ENCODE results near the gene RBMS2.

RBMS2 gene

GRCh38 chr12:56599041-56599440 lies 77.4 kb downstream of the RBMS2 start:
- no peak overlapping the region for H3K4me3 ChIP-seq (ENCODE audit: low read depth, low read length)
- no peak for TF ChIP-seq CTCF (IDR thresholded peaks at IDR 0.05; ENCODE audit: low read depth, low read length, missing control alignments)
- DNase-seq (ENCODE audit: low read depth): no peak

- TF ChIP-seq CTCF (IDR thresholded peaks at IDR 0.05; ENCODE audit: low read depth, low read length, missing control alignments): no peak
- DNase-seq (ENCODE audit: low read depth): no peak
- H3K4me3 ChIP-seq (ENCODE audit: low read depth, low read length): no peak overlapping the region
Measured at GRCh38 chr12:56599797-56600196, 78.2 kb downstream of the RBMS2 start.

GRCh38 chr12:56600753-56601152 lies 79.1 kb downstream of the RBMS2 start:
- no peak for TF ChIP-seq CTCF (IDR thresholded peaks at IDR 0.05; ENCODE audit: low read depth, low read length, missing control alignments)
- H3K4me3 ChIP-seq (ENCODE audit: low read depth, low read length): no peak overlapping the region
- no peak for DNase-seq (ENCODE audit: low read depth)

- DNase-seq (ENCODE audit: low read depth): no peak
- TF ChIP-seq CTCF (IDR thresholded peaks at IDR 0.05; ENCODE audit: low read depth, low read length, missing control alignments): peak; percentile 45
- H3K4me3 ChIP-seq (ENCODE audit: low read depth, low read length): no peak overlapping the region
Measured at GRCh38 chr12:56601503-56601902, 79.9 kb downstream of the RBMS2 start.

GRCh38 chr12:56602239-56602638 lies 80.6 kb downstream of the RBMS2 start:
- no peak for DNase-seq (ENCODE audit: low read depth)

GRCh38 chr12:56604355-56604754 lies 82.7 kb downstream of the RBMS2 start:
- no peak for DNase-seq (ENCODE audit: low read depth)
- TF ChIP-seq CTCF (IDR thresholded peaks at IDR 0.05; ENCODE audit: low read depth, low read length, missing control alignments): no peak

More at GRCh38 chr12:56602239-56602638, 80.6 kb downstream of the RBMS2 start:
- no peak for TF ChIP-seq CTCF (IDR thresholded peaks at IDR 0.05; ENCODE audit: low read depth, low read length, missing control alignments)
- H3K4me3 ChIP-seq (ENCODE audit: low read depth, low read length): no peak overlapping the region

GRCh38 chr12:56614627-56615026 lies 93.0 kb downstream of the RBMS2 start:
- H3K4me3 ChIP-seq (ENCODE audit: low read depth, low read length): no peak overlapping the region
- no peak for DNase-seq (ENCODE audit: low read depth)
- no peak for TF ChIP-seq CTCF (IDR thresholded peaks at IDR 0.05; ENCODE audit: low read depth, low read length, missing control alignments)

More at GRCh38 chr12:56604355-56604754, 82.7 kb downstream of the RBMS2 start:
- H3K4me3 ChIP-seq (ENCODE audit: low read depth, low read length): no peak overlapping the region

Data from GM12864 (cell line).